HepG2 (cell line): ENCODE data around the gene HCK. TPM values are rescaled to one million over a fixed set of nuclear protein-coding genes. Genes with fewer than 3 reads are reported as not detected.
A peak's percentile ranks its signal among the peaks of the same experiment; 100 is the strongest.

Experiments used
- AKAP8 ChIP-seq: sonication (generic); formaldehyde crosslinking; IDR thresholded peaks from 2 replicates; pipeline ENCODE4 v1.5.1; 2020; ENCODE audit warnings: mild to moderate bottlenecking, missing genetic modification reagents
- CENPT ChIP-seq: sonication (generic); formaldehyde crosslinking; IDR thresholded peaks from 2 replicates; pipeline ENCODE4 v1.8.0; 2022; ENCODE audit warnings: low read depth, mild to moderate bottlenecking, moderate library complexity, missing genetic modification reagents
- CREB3 ChIP-seq: sonication (generic); formaldehyde crosslinking; IDR thresholded peaks from 2 replicates; pipeline ENCODE4 v1.5.0; 2020; ENCODE audit warnings: missing genetic modification reagents
- FOXP1 ChIP-seq, 2 experiments: fragments of 450-650 bp in 1 of 2; IDR thresholded peaks; 2 replicates each; pipeline ENCODE4 v1.6.1; 2017 to 2018; ENCODE audit warnings: antibody characterized with exemption in 1 of 2
- GATAD1 ChIP-seq: IDR thresholded peaks from 2 replicates; pipeline ENCODE4 v1.6.1; 2016; ENCODE audit warnings: missing genetic modification reagents, missing compliant biosample characterization
- ISX ChIP-seq: sonication (generic); formaldehyde crosslinking; conservative IDR thresholded peaks from 2 replicates; pipeline ENCODE4 v1.5.0; 2020; ENCODE audit warnings: missing genetic modification reagents
- MAFK ChIP-seq, 2 experiments: IDR thresholded peaks in 1 of 2; conservative IDR thresholded peaks in 1 of 2; 2 replicates each; pipeline ENCODE4 v1.6.1; 2011; ENCODE audit warnings: improper control_type of control experiment in 2 of 2, low read length in 2 of 2
- MYNN ChIP-seq: sonication (generic); formaldehyde crosslinking; IDR thresholded peaks from 2 replicates; pipeline ENCODE4 v1.4.0; 2020; ENCODE audit warnings: mild to moderate bottlenecking, low read depth, missing genetic modification reagents
- NFYC ChIP-seq: IDR thresholded peaks from 2 replicates; pipeline ENCODE4 v1.6.1; 2016; ENCODE audit warnings: missing genetic modification reagents, missing compliant biosample characterization
- NR3C1 ChIP-seq: sonication (generic); formaldehyde crosslinking; IDR thresholded peaks from 2 replicates; pipeline ENCODE4 v1.4.0; 2020; ENCODE audit warnings: missing genetic modification reagents
- PAWR ChIP-seq: sonication (generic); formaldehyde crosslinking; IDR thresholded peaks from 2 replicates; pipeline ENCODE4 v1.4.0; 2020; ENCODE audit warnings: missing genetic modification reagents, mild to moderate bottlenecking, borderline replicate concordance
- USF2 ChIP-seq, 2 experiments: sonication (generic) in 1 of 2; formaldehyde crosslinking in 1 of 2; IDR thresholded peaks; 2 replicates each; pipeline versions ENCODE4 v1.5.1 to v1.6.1; 2011 to 2020; ENCODE audit warnings: borderline replicate concordance in 1 of 2, low read depth in 1 of 2, low read length in 1 of 2, mild to moderate bottlenecking in 1 of 2, missing genetic modification reagents in 1 of 2, moderate library complexity in 1 of 2
- ZBTB7A ChIP-seq: sonication (generic); formaldehyde crosslinking; IDR thresholded peaks from 2 replicates; pipeline ENCODE4 v1.8.0; 2022; ENCODE audit warnings: mild to moderate bottlenecking, missing genetic modification reagents
- ZNF326 ChIP-seq: sonication (generic); formaldehyde crosslinking; IDR thresholded peaks from 2 replicates; pipeline ENCODE4 v1.4.0; 2020; ENCODE audit warnings: missing genetic modification reagents, borderline replicate concordance
- ZNF567 ChIP-seq: sonication (generic); formaldehyde crosslinking; IDR thresholded peaks from 2 replicates; pipeline ENCODE4 v1.8.1; 2023; ENCODE audit warnings: mild to moderate bottlenecking, missing genetic modification reagents, borderline replicate concordance
- ZNF672 ChIP-seq: sonication (generic); formaldehyde crosslinking; IDR thresholded peaks from 2 replicates; pipeline ENCODE4 v1.8.1; 2022; ENCODE audit warnings: missing genetic modification reagents
- polyA plus RNA-seq, 8 experiments: library from polyadenylated mRNA; depleted of rRNA in 3 of 8; stranded (reverse) in 7 of 8; unstranded in 1 of 8; fragments of >200 nt; fragmentation: Illumina TruSeq in 4 of 8; extraction: Trizol in 4 of 8; gene quantifications; 2 replicates each; pipeline versions ENCODE4 v1.2.1 to v1.2.3, GENCODE V29; 2011 to 2016; ENCODE audit warnings: low read depth in 4 of 8, missing spikeins in 1 of 8, mixed read lengths in 1 of 8; ENCODE audit not compliant: insufficient read depth in 1 of 8
- total RNA-seq, 5 experiments: library from RNA; depleted of rRNA; stranded (reverse); fragments of >200 nt; fragmentation: Illumina TruSeq; extraction: Trizol; gene quantifications; 2 replicates each; pipeline ENCODE4 v1.2.3, GENCODE V29; 2016; ENCODE audit warnings: low read depth in 1 of 5
- TF ChIP-seq, protein P1 (sequence below): sonication (generic); formaldehyde crosslinking; IDR thresholded peaks from 2 replicates; pipeline ENCODE4 v1.4.0; 2020; ENCODE audit warnings: missing genetic modification reagents, mild to moderate bottlenecking, borderline replicate concordance
- TF ChIP-seq, protein P2 (sequence below): sonication (generic); formaldehyde crosslinking; IDR thresholded peaks from 2 replicates; pipeline ENCODE4 v1.8.0; 2022; ENCODE audit warnings: mild to moderate bottlenecking, missing genetic modification reagents
- TF ChIP-seq, protein P3 (sequence below): sonication (generic); formaldehyde crosslinking; IDR thresholded peaks from 2 replicates; pipeline ENCODE4 v1.5.0; 2020; ENCODE audit warnings: mild to moderate bottlenecking, missing genetic modification reagents, moderate library complexity

Gene HCK
- total and polyA plus RNA-seq, 2 of the 13 experiments (the other 11 are each of a cell fraction or from before 2014, with no cell fraction given), result 0.04 TPM; not detected in 1

DNA sequence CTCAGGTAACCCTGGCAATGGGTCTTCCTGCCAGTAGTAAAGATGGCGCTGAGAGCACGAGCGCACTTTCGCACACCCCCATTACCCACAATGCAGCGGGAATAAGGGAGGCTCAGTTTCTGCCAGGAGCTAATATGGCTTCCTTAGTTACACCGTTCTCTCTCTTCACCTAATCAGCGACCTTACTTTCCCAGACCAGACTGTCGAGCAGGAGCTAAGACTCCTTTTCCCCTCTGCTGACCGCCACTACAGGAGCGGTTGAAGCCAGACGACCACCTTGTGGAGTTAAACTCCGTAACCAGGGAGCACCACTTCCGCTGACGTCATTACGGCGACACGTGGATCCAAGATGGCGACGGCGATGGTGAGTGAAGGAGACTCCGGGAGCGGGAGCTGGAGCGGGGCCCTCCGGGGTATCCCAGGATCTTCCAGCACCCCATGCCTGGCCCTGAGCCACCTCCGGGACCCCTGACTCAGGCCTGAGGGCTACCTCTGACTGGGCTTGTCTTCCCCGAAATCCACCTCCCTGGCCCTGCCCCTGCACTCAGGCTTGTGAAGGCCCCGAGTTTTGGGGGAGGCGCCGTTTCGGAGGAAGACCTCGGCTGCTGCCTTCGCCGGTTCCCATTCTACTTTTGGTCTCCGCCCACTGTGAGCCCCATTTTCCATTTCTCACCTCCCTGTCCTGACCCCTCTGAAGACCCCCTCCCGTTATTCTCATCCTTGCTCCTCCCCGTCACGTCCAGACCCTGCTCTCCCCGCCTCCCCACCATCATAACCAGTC lies 57.5 kb downstream of the HCK start, which contains the start of gene TM9SF4 (continued):
- TF ChIP-seq CREB3 (CRISPR knock-in tag) (peak; percentile 87; the same call in 1 of the 2 replicates), FOXP1 (IDR thresholded peaks at IDR 0.05) (no peak), FOXP1 (CRISPR knock-in tag; IDR thresholded peaks at IDR 0.05) (no peak; the same call in 1 of the 2 replicates), CENPT (no peak), USF2 (IDR thresholded peaks at IDR 0.05; ENCODE audit: low read depth, low read length) (peak; percentile 49), USF2 (CRISPR knock-in tag; IDR thresholded peaks at IDR 0.05; ENCODE audit: borderline replicate concordance) (peak; percentile 90), GATAD1 (peak; percentile 96), MYNN (CRISPR knock-in tag) (peak; percentile 46), ISX (CRISPR knock-in tag) (peak; percentile 96; the same call in 1 of the 2 replicates), PAWR (no peak; the same call in 1 of the 2 replicates), NR3C1 (CRISPR knock-in tag) (0 out of 2 replicates have a peak, but pooled peaks have one; percentile 14), AKAP8 (CRISPR knock-in tag) (peak; percentile 66; the same call in 1 of the 2 replicates), ZNF567 (CRISPR knock-in tag) (peak; percentile 98), ZBTB7A (CRISPR knock-in tag) (peak; percentile 77; the same call in 1 of the 2 replicates), MAFK (conservative IDR thresholded peaks at IDR 0.05 in 1 of 2, IDR thresholded peaks at IDR 0.05 in 1 of 2; ENCODE audit: low read length in 2 of 2) (peak in 1 of 2 experiments; percentile 18; a peak in 1 of 4 replicates), ZNF672 (CRISPR knock-in tag) (no peak), ZNF326 (CRISPR knock-in tag) (no peak), NFYC (peak; percentile 63)
- TF ChIP-seq, protein P1, sequence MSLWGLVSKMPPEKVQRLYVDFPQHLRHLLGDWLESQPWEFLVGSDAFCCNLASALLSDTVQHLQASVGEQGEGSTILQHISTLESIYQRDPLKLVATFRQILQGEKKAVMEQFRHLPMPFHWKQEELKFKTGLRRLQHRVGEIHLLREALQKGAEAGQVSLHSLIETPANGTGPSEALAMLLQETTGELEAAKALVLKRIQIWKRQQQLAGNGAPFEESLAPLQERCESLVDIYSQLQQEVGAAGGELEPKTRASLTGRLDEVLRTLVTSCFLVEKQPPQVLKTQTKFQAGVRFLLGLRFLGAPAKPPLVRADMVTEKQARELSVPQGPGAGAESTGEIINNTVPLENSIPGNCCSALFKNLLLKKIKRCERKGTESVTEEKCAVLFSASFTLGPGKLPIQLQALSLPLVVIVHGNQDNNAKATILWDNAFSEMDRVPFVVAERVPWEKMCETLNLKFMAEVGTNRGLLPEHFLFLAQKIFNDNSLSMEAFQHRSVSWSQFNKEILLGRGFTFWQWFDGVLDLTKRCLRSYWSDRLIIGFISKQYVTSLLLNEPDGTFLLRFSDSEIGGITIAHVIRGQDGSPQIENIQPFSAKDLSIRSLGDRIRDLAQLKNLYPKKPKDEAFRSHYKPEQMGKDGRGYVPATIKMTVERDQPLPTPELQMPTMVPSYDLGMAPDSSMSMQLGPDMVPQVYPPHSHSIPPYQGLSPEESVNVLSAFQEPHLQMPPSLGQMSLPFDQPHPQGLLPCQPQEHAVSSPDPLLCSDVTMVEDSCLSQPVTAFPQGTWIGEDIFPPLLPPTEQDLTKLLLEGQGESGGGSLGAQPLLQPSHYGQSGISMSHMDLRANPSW (CRISPR knock-in tag), result peak; percentile 98
- TF ChIP-seq, protein P2, sequence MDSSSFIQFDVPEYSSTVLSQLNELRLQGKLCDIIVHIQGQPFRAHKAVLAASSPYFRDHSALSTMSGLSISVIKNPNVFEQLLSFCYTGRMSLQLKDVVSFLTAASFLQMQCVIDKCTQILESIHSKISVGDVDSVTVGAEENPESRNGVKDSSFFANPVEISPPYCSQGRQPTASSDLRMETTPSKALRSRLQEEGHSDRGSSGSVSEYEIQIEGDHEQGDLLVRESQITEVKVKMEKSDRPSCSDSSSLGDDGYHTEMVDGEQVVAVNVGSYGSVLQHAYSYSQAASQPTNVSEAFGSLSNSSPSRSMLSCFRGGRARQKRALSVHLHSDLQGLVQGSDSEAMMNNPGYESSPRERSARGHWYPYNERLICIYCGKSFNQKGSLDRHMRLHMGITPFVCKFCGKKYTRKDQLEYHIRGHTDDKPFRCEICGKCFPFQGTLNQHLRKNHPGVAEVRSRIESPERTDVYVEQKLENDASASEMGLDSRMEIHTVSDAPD (CRISPR knock-in tag), result no peak
- TF ChIP-seq, protein P3, sequence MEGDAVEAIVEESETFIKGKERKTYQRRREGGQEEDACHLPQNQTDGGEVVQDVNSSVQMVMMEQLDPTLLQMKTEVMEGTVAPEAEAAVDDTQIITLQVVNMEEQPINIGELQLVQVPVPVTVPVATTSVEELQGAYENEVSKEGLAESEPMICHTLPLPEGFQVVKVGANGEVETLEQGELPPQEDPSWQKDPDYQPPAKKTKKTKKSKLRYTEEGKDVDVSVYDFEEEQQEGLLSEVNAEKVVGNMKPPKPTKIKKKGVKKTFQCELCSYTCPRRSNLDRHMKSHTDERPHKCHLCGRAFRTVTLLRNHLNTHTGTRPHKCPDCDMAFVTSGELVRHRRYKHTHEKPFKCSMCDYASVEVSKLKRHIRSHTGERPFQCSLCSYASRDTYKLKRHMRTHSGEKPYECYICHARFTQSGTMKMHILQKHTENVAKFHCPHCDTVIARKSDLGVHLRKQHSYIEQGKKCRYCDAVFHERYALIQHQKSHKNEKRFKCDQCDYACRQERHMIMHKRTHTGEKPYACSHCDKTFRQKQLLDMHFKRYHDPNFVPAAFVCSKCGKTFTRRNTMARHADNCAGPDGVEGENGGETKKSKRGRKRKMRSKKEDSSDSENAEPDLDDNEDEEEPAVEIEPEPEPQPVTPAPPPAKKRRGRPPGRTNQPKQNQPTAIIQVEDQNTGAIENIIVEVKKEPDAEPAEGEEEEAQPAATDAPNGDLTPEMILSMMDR, result peak; percentile 27; the same call in 1 of the 2 replicates
